Chondrocyte (in vitro differentiated cells): ENCODE results near the gene HDX. TPM values are rescaled to one million over a fixed set of nuclear protein-coding genes. Genes with fewer than 3 reads are reported as not detected.
A peak's percentile ranks its signal among the peaks of the same experiment; 100 is the strongest.

Experiments
- DNase-seq: peaks from one replicate; pipeline ENCODE4 v3.0.0; 2021; ENCODE audit warnings: mixed read lengths, low spot score
- H3K27ac Mint-ChIP-seq: one replicate; pipeline ENCODE4 v1.8.0; 2021; ENCODE audit warnings: mild to moderate bottlenecking, moderate library complexity, mixed read lengths; ENCODE audit not compliant: unreplicated experiment
- H3K27me3 Mint-ChIP-seq: 2 replicates; pipeline ENCODE4 v1.8.0; 2021; ENCODE audit warnings: low read depth, mixed read lengths
- H3K36me3 Mint-ChIP-seq: 2 replicates; pipeline ENCODE4 v1.8.0; 2021; ENCODE audit warnings: low read depth, mixed read lengths
- H3K4me1 Mint-ChIP-seq: 2 replicates; pipeline ENCODE4 v1.8.0; 2021; ENCODE audit warnings: low read depth, mild to moderate bottlenecking, mixed read lengths
- H3K4me3 Mint-ChIP-seq: one replicate; pipeline ENCODE4 v1.8.0; 2021; ENCODE audit warnings: mild to moderate bottlenecking, moderate library complexity, mixed read lengths; ENCODE audit not compliant: unreplicated experiment
- H3K9me3 Mint-ChIP-seq: 2 replicates; pipeline ENCODE4 v1.8.0; 2021; ENCODE audit warnings: low read depth, mixed read lengths
- CTCF ChIP-seq: fragments of 200-600 bp; sonication (generic); IDR thresholded peaks from 2 replicates; pipeline ENCODE4 v1.5.0; 2021; ENCODE audit warnings: antibody characterized with exemption, mild to moderate bottlenecking, moderate library complexity
- total RNA-seq: library from RNA; stranded (reverse); gene quantifications from 3 replicates; pipeline ENCODE4 v1.2.1, GENCODE V29; 2021

HDX gene
- total RNA-seq, 1 donor from 2014 or later = 4.2 TPM

DNA sequence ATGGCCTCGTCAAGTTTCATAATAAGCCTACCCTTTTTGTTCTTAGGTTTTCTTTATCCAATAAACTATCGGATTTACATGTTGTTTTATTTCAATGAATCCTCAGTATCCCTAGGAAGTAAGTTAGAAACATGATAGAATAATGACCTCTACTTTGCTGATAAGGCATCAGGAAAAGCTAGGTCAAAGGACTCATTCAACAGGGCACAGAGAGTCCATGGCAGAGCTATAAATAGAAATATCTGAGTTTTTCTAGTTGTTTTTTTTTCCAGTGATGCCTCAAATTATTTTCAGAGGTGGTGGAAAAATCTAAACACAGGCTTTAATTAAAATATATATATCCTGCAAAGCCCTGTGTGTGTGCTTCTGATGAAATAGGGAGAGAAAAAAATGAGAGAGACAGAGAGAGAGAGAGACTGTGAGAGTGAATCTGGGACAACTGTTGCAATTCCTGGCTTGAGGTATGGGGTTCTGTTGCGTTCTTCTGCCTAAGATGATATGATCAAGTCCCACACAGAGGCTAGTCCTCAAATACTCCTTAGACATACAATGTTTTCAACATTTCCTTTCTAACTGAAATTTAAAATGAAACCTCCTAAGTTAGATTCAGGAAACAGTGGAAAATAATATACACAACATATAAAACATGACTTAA, 139.9 kb downstream of the HDX start:
- no peak for TF ChIP-seq CTCF
- Mint-ChIP-seq H3K27me3 (no peaks in the 10 kb centered on the region), H3K4me3 (no peak overlapping the region), H3K27ac (peak overlapping the region; percentile 53), H3K36me3 (no peaks in the 10 kb centered on the region), H3K4me1 (peaks cover 23% of the 10 kb centered on the region), H3K9me3 (peaks cover 18% of the 10 kb centered on the region)
- DNase-seq = no peak

GRCh38 chrX:84358271-84358670, 144.0 kb downstream of the HDX start:
- Mint-ChIP-seq H3K4me1 (peaks cover 13% of the 10 kb centered on the region), H3K27me3 (no peaks in the 10 kb centered on the region), H3K36me3 (no peaks in the 10 kb centered on the region), H3K9me3 (peaks cover 5% of the 10 kb centered on the region), H3K27ac (no peak overlapping the region), H3K4me3 (no peak overlapping the region)
- no peak for DNase-seq
- no peak for TF ChIP-seq CTCF

DNA sequence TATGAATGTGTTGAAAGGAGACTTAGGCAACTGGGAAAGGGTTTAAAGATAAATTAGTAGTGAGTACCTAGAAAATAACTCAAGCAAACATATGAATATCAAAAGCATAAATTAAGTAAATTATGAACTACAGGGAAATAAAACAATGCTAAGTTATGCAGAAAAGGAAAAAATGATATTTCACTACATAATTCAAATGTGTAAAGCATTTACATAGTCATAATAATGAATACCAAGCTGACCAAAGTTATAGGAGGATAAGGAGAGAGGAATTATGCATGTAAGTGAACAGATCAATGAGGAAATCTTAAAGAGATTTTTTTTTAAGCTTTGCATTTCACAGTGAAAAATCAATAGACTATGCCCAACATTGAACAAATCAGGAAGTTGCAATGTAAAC, 145.0 kb downstream of the HDX start:
- no peaks in the 10 kb centered on the region for H3K36me3 Mint-ChIP-seq
- no peak overlapping the region for H3K27ac Mint-ChIP-seq
- peaks cover 3% of the 10 kb centered on the region for H3K4me1 Mint-ChIP-seq
- no peaks in the 10 kb centered on the region for H3K27me3 Mint-ChIP-seq
- H3K9me3 Mint-ChIP-seq = peaks cover 5% of the 10 kb centered on the region
- TF ChIP-seq CTCF = no peak
- no peak for DNase-seq
- no peak overlapping the region for H3K4me3 Mint-ChIP-seq

DNA sequence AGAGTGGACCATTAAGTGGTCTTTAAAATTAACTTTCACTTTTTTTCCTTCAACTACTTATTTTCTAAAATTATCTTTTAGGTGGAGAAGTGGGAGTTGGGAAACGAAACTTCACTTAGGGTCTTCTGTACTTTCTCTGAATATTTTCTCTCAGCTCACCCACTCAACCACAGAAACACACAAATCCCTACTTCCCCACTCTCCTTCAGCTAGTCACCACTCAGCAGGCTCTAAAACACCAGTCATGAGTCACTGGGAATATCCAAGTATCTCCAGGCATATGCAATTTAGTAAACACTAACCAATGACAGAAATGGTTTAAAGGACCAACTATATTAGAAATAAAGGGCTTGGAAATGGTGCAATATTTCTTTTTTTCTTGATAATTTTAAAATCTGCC, 161.3 kb downstream of the HDX start:
- Mint-ChIP-seq H3K27ac (no peak overlapping the region), H3K27me3 (no peaks in the 10 kb centered on the region), H3K9me3 (no peaks in the 10 kb centered on the region), H3K4me1 (no peaks in the 10 kb centered on the region), H3K36me3 (no peaks in the 10 kb centered on the region), H3K4me3 (no peak overlapping the region)
- no peak for DNase-seq
- TF ChIP-seq CTCF = no peak

- TF ChIP-seq CTCF = peak; percentile 81
- no peaks in the 10 kb centered on the region for H3K36me3 Mint-ChIP-seq
- no peaks in the 10 kb centered on the region for H3K4me1 Mint-ChIP-seq
- no peak overlapping the region for H3K4me3 Mint-ChIP-seq
- H3K27me3 Mint-ChIP-seq = no peaks in the 10 kb centered on the region
- H3K27ac Mint-ChIP-seq = no peak overlapping the region
- no peak for DNase-seq
- H3K9me3 Mint-ChIP-seq = no peaks in the 10 kb centered on the region
These were observed 162.5 kb downstream of the HDX start for GRCh38 chrX:84339507-84340364.
